GM06990 (cell line): ENCODE results near the gene HOXC11.
A peak's percentile ranks its signal among the peaks of the same experiment; 100 is the strongest.

Experiments used
- DNase-seq: peaks from one replicate; pipeline ENCODE4 v3.0.0-alpha.2; 2011; ENCODE audit not compliant: insufficient read length; ENCODE audit errors: extremely low read depth
- H3K27me3 ChIP-seq: replicated peaks from 2 replicates; pipeline ENCODE4 v1.6.0; 2011; ENCODE audit warnings: low read length; ENCODE audit not compliant: control insufficient read depth, insufficient read depth
- H3K36me3 ChIP-seq: 2 replicates; pipeline ENCODE4 v1.5.1; 2011; ENCODE audit warnings: low read length; ENCODE audit not compliant: control insufficient read depth, insufficient read depth
- H3K4me3 ChIP-seq: replicated peaks from 2 replicates; pipeline ENCODE4 v1.5.1; 2011; ENCODE audit warnings: low read depth, mild to moderate bottlenecking, control low read depth, low read length
- CTCF ChIP-seq: IDR thresholded peaks from 2 replicates; pipeline ENCODE4 v1.5.1; 2011; ENCODE audit warnings: low read length, control low read depth, mild to moderate bottlenecking, inconsistent platforms; ENCODE audit not compliant: insufficient read depth, poor library complexity, severe bottlenecking

Gene HOXC11

GRCh38 chr12:54001283-54002187 lies 28.6 kb downstream of the HOXC11 start:
- H3K36me3 ChIP-seq: no peaks in the 10 kb centered on the region
- DNase-seq: no peak
- no peak for TF ChIP-seq CTCF
- no peak overlapping the region for H3K4me3 ChIP-seq
- H3K27me3 ChIP-seq: peaks cover 2% of the 10 kb centered on the region; the same call in 1 of the 2 replicates

GRCh38 chr12:54002278-54002914 lies 29.5 kb downstream of the HOXC11 start:
- Histone ChIP-seq H3K36me3 (no peaks in the 10 kb centered on the region), H3K27me3 (no peaks in the 10 kb centered on the region; the same call in 1 of the 2 replicates), H3K4me3 (no peak overlapping the region)
- TF ChIP-seq CTCF: no peak
- DNase-seq: no peak

- H3K36me3 ChIP-seq: no peaks in the 10 kb centered on the region
- TF ChIP-seq CTCF: no peak
- DNase-seq: no peak
- no peaks in the 10 kb centered on the region; the same call in 1 of the 2 replicates for H3K27me3 ChIP-seq
- no peak overlapping the region for H3K4me3 ChIP-seq
These were observed 30.0 kb downstream of the HOXC11 start for GRCh38 chr12:54002915-54003389.

- no peak for DNase-seq
- H3K4me3 ChIP-seq: no peak overlapping the region
- TF ChIP-seq CTCF: no peak
- H3K27me3 ChIP-seq: no peaks in the 10 kb centered on the region; the same call in 1 of the 2 replicates
- H3K36me3 ChIP-seq: no peaks in the 10 kb centered on the region
These were observed 30.7 kb downstream of the HOXC11 start for GRCh38 chr12:54003625-54004024.

GRCh38 chr12:54004063-54004840 lies 31.3 kb downstream of the HOXC11 start:
- Histone ChIP-seq H3K36me3 (no peaks in the 10 kb centered on the region), H3K4me3 (no peak overlapping the region), H3K27me3 (no peaks in the 10 kb centered on the region; the same call in 1 of the 2 replicates)
- no peak for DNase-seq
- TF ChIP-seq CTCF: peak; percentile 11
